HG03066 (cell line): ENCODE data around the gene CGREF1.

ENCODE experiments used
- ATAC-seq: cut with Tn5 transposase; IDR thresholded peaks from one replicate; pipeline ENCODE4 v1.9.1; 2021; ENCODE audit warnings: low read depth; ENCODE audit not compliant: unreplicated experiment

CGREF1 gene

DNA sequence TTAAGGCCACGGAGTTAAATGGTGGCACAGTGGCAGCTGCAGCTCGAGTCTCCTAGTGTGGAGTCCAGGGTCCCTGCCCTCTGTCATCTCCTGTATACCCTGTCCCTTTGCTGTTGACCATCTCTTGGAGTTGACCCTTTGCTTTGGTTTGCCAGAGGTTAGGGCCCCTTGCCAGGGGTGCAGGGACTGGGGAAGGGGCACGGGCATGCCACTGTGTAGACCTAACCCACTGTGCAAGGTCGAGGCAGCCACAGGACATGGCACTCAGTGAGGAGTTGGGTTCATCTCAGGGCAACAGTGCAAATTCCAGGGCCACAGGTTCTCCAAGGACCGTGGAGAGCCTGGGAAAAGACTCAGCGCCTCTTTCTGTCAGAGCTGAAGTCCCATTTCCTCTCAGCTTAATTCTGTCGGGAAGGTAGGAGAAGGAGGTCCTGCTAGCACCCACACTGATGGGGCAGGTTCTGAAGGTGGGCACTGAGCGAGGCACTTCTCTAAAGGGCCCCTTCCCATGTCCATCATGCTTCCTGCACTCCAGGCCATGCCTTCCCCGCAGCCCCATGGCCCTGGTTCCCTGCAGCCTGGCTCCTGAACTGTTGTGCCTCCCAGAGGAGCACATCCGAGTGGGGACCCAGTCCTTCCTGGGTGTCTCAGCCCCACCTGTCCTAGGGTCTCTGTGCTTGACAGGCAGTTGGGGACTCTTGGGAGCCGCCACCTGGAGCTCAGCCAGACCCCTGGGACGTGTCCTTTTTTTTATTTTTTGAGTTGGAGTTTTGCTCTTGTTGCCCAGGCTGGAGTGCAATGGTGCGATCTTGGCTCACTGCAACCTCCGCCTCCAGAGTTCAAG lies 29.6 kb downstream of the CGREF1 start:
- no peak for ATAC-seq

DNA sequence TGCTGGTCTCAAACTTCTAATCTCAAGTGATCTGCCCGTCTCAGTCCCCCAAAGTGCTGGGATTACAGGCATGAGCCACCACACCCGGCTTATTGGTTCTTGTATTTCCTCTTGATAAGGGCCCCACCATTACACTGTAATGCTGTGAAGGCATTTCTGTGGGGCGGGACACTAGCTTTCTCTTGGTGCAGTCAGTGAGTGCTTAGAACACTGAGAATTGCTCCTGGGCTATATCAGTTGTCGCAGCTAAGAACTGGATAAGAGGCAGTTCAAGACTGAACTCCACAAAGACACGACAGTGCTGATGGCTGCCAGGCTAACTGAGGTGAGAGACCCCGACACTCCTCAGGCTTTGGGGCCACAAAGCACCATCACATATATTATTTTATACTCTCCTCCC lies 30.3 kb downstream of the CGREF1 start:
- ATAC-seq: no peak

DNA sequence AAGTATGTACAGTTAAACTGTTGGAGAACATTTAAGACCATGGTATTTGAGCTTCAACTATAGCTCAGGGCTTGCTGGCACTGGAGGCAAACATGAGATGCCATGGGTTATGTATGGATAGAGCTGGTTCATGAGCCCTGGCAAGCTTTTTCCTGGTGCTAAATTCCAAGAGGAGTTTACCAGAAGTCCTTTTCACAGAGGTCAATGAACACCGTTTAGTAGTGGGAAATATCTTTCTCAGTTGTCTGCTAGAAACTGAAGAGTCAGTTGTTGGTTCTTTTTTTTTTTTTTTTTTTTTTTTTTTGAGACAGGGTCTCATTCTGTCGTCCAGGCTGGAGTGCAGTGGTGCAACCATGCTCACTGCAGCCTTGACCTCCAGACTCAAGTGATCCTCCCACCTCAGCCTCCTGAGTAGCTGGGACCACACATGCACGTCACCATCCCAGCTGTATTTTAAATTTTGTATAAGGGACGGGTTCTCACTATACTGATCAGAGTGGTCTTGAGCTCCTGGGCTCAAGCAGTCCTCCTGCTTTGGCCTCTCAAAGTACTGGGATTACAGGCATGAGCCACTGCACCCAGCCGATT lies 31.0 kb downstream of the CGREF1 start:
- no peak for ATAC-seq

DNA sequence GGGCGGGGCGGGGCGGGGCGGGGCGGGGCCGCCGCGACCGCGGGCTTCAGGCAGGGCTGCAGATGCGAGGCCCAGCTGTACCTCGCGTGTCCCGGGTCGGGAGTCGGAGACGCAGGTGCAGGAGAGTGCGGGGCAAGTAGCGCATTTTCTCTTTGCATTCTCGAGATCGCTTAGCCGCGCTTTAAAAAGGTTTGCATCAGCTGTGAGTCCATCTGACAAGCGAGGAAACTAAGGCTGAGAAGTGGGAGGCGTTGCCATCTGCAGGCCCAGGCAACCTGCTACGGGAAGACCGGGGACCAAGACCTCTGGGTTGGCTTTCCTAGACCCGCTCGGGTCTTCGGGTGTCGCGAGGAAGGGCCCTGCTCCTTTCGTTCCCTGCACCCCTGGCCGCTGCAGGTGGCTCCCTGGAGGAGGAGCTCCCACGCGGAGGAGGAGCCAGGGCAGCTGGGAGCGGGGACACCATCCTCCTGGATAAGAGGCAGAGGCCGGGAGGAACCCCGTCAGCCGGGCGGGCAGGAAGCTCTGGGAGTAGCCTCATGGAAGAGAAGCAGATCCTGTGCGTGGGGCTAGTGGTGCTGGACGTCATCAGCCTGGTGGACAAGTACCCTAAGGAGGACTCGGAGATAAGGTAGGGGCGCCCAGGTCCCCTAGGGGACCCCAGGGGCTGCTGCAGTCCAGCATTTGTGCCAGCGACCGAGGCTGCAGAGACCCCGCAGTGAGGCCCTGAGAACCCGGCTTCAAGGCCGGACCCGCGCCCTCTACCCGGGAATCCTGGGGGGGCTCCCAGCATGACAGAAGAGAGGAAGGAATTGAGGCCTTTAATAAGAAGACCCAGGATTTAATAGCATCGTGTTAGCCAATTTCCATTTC lies 32.0 kb downstream of the CGREF1 start, which contains the start of gene KHK:
Gene KHK (plus strand): TSS at position 49 of the 870 bp plus-strand sequence. CDS start 488 bp downstream, at position 537.
- ATAC-seq: peak; percentile 14

DNA sequence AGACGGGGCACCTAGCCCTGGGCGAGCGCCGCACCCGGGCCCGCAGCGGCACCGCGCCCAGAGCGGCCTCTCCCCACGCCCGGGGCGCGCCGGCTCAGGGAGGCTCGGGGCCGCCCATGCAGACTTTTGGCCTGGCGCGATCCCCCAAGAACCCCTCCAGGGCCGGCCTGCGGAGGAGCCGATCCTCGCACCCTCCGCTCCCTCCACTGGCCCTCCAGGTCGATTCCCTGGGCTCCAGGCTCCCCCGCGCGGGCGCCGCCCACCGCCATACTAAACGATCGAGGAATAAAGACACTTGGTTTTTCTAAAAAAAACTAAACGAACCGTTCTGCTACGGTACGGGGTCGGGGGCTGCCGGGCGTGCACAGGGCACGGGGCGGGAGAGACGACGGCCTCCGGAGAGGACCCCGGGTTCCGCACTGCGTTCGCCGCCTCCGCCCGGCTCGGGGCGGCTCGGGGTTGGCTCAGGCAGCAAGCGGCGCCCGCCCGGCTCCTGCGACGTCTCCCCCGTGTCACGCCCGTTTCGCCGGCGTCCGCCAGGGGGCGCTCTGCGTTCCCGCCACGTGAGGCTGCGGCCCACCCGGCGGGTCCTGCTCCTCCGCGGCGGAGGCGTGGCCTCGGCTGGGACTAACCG lies 32.7 kb downstream of the CGREF1 start:
- peak; percentile 63 for ATAC-seq

DNA sequence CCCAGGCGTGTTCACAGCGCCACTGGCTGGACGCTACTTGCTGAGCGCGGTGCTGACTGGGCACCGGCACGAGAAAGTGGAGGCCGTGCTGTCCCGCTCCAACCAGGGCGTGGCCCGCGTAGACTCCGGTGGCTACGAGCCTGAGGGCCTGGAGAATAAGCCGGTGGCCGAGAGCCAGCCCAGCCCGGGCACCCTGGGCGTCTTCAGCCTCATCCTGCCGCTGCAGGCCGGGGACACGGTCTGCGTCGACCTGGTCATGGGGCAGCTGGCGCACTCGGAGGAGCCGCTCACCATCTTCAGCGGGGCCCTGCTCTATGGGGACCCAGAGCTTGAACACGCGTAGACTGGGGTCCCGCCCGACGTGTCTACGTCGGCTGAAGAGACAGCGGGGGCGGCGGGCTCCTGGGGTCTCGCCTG lies 33.2 kb downstream of the CGREF1 start:
- peak; percentile 15 for ATAC-seq

DNA sequence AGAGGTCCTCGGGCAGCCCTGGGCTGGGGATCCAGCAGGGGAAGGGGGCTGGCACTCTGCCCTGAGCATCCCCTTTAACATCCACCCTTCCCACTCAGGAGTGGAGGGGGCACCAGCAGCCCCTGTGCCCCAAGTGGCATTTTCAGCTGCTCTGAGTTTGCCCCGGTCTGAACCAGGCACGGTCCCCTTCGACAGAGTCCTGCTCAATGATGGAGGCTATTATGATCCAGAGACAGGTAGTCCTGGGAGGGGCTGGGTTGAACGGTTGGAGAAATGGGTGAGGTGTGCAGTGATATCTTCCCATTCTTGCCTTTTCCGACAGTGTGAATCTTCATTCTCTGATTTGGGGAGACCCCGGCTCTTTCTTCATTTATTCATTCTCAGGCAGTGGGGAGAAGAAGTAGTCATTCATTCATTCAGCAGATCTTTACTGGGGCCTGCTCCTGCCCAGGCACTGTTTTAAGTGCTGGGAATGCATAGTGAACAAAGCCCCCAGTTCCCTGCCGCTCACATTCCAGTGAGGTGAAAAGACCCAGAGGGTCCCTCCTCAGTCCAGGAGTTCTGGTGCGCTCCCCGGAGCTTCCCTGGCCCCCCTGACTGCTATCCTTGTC lies 33.8 kb downstream of the CGREF1 start:
- no peak for ATAC-seq

DNA sequence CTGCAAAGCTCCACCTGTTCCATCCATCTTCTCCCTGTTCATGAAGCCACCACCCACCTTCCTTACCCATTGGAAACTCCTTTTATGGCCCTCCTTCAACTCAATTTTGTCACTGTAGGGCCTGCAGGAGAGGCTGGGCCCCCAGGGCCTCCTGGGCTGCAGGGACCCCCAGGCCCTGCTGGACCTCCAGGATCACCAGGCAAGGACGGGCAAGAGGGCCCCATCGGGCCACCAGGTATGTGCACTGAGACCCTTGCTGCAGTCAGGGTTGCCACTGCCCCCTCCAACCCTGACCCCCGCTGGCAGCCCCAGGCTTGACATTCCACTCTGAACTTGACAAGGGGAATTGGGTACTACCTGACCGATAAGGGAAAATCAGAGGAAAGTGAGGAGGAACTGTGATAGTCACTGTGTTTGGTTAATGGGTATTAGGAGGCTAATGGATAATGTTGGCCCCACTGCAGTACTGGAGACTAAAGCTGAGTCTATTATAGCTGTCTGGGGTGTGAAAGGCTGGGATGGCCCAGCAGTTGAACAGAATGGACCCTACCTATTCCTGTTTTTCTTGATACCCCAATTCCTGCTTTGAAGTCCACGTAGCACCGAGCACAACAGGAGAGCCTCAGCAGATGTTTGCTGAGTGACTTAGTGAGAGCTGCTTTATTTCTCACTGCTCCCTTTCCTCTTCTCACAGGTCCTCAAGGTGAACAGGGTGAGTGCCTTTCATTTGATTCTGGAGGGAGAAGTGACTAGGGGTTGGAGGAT lies 34.4 kb downstream of the CGREF1 start:
- ATAC-seq: no peak

DNA sequence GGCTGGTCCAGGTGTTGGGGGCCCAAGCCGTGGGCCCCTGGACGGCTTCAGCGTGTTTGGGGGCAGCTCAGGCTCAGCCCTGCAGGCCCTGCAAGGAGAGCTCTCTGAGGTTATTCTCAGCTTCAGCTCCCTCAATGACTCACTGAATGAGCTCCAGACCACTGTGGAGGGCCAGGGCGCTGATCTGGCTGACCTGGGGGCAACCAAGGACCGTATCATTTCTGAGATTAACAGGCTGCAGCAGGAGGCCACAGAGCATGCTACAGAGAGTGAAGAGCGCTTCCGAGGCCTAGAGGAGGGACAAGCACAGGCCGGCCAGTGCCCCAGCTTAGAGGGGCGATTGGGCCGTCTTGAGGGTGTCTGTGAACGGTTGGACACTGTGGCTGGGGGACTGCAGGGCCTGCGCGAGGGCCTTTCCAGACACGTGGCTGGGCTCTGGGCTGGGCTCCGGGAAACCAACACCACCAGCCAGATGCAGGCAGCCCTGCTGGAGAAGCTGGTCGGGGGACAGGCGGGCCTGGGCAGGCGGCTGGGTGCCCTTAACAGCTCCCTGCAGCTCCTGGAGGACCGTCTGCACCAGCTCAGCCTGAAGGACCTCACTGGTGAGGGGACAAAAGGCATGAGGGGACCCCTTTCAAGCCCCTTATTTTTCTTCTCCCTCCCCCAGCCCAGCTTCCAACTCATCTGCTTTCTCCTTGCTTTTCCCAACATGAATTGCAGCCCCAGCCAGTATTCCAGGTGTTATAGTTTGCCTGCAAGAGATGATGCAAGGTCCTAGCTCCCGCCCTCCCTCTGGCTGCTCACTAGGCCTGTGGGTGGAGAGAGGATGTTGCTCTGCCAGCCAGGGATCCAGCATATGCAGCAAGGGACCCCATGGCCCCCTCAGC lies 35.3 kb downstream of the CGREF1 start:
- no peak for ATAC-seq

DNA sequence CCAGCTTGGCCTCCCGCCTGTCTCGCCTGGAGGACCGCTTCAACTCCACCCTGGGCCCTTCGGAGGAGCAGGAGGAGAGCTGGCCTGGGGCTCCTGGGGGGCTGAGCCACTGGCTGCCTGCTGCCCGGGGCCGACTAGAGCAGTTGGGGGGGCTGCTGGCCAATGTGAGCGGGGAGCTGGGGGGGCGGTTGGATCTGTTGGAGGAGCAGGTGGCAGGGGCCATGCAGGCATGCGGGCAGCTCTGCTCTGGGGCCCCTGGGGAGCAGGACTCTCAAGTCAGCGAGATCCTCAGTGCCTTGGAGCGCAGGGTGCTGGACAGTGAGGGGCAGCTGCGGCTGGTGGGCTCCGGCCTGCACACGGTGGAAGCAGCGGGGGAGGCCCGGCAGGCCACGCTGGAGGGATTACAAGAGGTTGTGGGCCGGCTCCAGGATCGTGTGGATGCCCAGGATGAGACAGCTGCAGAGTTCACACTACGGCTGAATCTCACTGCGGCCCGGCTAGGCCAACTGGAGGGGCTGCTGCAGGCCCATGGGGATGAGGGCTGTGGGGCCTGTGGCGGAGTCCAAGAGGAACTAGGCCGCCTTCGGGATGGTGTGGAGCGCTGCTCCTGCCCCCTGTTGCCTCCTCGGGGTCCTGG lies 36.0 kb downstream of the CGREF1 start:
- no peak for ATAC-seq

DNA sequence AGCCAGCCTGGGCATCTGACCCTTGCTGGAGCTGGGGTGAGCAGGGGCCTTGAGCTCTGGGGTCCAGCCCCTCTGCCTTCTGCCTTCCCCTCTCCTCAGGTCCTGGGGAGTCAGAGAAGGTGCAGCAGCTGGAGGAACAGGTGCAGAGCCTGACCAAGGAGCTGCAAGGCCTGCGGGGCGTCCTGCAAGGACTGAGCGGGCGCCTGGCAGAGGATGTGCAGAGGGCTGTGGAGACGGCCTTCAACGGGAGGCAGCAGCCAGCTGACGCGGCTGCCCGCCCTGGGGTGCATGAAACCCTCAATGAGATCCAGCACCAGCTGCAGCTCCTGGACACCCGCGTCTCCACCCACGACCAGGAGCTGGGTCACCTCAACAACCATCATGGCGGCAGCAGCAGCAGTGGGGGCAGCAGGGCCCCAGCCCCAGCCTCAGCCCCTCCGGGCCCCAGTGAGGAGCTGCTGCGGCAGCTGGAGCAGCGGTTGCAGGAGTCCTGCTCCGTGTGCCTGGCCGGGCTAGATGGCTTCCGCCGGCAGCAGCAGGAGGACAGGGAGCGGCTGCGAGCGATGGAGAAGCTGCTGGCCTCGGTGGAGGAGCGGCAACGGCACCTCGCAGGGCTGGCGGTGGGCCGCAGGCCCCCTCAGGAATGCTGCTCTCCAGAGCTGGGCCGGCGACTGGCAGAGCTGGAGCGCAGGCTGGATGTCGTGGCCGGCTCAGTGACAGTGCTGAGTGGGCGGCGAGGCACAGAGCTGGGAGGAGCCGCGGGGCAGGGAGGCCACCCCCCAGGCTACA lies 36.8 kb downstream of the CGREF1 start:
- no peak for ATAC-seq

DNA sequence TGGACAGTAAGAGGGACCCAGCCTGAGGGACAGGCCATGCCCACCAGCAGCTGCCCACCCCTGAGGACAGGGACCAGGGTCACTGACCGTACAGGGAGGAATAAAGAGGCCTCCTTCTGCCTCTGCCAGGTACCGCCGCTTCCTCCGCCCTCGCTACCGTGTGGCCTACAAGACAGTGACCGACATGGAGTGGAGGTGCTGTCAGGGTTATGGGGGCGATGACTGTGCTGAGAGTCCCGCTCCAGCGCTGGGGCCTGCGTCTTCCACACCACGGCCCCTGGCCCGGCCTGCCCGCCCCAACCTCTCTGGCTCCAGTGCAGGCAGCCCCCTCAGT lies 38.4 kb downstream of the CGREF1 start:
- no peak for ATAC-seq

DNA sequence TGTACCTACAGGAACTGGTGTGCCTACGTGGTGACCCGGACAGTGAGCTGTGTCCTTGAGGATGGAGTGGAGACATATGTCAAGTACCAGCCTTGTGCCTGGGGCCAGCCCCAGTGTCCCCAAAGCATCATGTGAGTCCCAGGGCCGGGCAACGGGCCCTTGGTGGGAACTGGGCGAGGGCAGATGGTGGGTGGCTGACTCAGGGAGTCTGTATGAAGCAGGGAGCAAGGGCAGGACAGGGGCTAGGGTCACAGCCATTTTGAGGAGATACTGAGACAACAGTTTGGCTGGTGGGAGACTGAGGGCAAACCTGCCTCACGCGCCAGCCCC lies 38.8 kb downstream of the CGREF1 start:
- no peak for ATAC-seq

DNA sequence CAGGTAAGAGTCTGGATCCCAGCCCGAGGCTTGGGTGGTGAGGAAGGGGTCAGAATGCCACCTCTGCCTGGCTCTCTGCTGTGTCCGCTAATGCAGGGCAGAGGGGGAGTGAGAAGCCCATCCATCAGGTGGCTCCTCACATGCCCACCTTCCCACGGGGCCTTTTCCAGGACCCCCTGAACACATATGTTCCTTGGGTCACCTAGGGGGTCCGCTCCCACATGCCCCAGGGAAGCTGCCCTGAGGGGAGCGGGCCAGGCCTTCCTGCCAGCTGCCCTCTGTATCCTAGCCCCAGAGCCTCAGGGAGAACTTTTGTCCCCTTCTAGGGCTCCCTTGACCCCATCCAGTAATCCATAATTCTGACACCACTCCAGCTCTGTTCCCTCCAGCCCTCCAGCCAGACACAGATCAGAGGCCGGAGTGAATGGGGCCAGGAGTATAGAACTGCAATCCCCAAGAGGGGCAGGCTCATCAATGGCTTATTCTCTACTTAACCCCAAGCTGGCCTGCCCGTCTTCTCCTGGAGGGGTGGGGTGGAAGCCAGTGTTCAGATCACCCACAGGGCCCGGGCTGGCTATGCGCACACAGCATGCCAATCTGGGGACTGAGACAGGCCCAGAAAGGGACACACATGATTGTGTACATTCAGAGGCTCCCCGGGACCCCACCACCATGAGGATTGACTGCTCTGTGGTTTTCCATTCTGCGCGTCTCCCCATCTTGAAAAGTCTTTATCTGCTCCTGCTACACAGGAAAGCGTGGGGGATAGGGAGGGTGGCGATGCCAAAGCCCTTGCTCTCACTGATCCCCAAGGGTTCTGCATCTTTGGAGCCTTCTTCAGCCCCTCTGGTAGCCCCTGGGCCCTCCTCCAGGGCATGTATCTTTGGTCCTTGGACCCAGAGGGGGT lies 39.4 kb downstream of the CGREF1 start:
- no peak for ATAC-seq

DNA sequence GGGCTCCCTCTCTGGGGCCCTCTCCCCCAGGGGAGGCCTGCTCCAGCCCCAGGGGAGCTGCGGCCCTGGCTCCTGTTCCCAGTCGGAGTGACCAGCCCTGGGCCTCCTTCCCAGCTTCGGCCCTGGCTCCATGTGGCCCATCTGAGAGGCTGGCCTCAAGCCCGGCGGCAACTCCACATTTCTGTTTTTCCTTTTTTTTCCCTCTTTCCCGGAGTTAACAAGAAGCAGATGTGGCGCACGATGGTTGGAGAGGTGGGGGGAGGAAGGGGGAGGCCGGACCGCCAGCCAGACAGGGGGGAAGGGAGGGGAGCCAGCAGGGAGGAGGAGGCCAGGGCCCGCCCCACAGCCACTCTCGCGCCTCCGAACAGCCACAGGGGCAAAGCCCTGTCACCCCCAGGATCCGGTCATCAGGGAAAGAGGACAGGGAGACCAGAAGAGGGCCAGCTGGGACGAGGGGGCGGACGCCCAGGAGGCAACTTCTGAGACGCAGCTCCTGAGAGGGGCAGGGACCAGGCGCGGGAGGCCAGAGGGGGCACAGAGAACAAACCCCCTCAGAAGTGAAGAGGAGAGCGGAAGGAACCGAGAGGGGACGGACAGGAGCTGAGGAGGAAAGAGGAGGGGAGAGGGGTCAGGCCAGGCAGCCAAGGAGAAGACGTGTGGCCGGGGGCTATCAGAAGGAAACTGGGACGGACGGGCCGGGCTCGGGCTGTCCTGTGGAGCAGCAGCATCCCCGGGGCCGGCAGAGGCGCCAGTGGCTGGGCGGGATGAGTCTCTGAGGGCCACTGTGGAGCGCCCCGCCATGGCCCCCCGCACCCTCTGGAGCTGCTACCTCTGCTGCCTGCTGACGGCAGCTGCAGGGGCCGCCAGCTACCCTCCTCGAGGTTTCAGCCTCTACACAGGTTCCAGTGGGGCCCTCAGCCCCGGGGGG lies 40.4 kb downstream of the CGREF1 start, which contains the start of gene EMILIN1:
Gene EMILIN1 (plus strand): TSS at position 349 of the 928 bp plus-strand sequence. CDS start 451 bp downstream, at position 800.
- ATAC-seq: no peak
